Ramos (cell line): ENCODE data around the gene DGCR8.

Experiments
- in situ Hi-C: fragments of 300-500 bp; cut with MboI; formaldehyde crosslinking; loops from one replicate; pipeline ENCODE4 v1.14.3; 2022; ENCODE audit warnings: low sequenced_read_pairs; ENCODE audit not compliant: unreplicated experiment

Gene DGCR8

DNA sequence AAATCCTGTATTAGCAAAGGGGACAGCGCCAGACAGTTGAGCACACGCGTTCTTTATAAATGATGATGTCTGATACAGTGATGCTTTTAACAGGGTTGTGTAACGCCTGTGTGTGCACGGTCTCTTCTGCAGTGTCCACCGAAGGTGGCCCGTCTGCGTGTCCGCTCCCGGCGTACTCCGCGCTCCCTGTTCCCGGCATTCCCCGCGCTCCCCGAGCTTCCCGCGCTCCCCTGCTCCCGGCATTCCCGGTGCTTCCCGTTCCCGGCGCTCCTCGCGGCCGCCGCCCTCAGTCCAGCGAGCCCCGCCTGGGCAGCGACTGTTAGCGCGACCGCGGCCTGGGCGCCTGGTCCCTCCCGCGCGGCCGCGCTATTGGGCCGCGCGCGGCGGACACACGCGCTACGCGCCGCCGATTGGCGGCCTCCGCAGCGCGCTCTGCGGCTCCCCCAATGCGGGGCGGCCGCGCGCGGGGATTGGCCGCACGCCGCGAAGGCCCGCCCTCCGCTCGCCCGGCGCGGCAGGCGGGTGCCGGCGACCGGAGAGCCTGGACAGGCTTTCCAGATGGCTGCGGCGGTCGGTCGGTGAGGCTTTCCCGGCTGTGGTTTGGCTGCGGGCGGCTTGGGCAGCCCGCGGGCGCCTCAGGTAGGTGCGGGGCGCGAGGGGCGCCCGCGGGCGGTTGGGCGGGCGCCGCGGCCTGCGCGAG lies at the start of gene DGCR8:
DGCR8 (plus strand) TSS at position 497 of the 700 bp plus-strand sequence. CDS start 5,723 bp downstream, outside the sequence.
- in situ Hi-C loops, result no loop called here

DNA sequence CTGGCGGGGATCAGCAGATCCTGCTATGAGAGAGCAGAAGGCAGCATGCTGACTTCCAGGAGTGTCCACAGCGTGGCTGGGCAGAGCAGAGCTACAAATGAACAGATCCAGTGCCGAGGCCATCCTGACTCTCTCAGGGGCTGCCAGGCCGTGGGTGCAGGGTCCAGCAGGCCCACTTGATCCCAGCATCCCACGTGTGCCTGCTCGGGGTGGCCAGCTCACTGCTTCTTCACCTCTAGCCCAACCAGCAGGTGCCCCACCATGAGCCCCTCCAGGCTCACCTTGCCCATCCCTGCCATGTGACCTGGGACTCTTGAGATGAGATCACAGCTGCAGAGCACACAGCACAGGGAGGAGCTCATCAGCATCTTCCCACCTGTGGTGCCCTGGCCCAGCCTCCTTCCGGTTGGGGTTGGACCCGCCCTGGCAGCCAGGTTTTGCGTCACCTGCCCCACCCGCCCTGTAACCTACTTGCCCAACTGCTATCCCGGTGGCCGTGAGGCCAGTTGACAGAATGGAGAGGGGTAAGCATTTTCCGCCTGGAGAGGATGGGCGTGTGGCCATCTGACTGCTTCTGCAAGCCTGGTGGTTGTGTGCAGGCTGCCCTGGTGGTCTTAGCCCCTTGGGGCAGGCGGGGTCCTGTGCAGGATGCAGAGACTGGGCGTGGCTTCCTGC lies 48.2 kb upstream of the DGCR8 start:
- in situ Hi-C loops, result no loop called here

DNA sequence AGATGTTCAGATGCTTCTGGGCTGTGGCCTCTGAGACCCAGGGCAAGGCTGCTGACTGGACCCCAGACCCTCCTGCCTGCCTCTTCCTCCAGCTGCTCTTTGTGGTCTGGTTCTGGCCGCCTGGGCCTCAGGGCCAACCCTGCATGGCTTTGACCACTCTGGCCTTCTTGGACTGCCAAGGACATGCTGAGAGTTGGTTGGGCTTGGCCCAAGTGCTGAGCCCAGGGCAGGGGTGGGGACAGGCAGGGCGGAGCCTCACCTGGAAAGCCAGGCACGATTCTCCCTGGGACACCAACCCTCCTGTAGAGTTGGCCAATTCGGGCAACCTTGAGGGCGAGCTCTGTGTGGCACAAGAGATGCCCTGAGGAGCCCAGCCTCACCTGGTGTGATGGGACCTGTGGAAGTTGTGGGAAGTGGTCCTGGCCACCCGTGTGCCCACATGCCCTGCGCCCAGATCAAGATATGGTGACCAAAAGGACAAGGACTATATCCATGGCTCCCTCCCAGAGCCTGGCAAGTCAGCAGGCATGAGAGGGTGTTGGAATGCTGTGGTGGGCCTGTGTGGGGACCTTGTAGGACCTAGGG lies 47.5 kb upstream of the DGCR8 start:
- in situ Hi-C loops, result no loop called here

DNA sequence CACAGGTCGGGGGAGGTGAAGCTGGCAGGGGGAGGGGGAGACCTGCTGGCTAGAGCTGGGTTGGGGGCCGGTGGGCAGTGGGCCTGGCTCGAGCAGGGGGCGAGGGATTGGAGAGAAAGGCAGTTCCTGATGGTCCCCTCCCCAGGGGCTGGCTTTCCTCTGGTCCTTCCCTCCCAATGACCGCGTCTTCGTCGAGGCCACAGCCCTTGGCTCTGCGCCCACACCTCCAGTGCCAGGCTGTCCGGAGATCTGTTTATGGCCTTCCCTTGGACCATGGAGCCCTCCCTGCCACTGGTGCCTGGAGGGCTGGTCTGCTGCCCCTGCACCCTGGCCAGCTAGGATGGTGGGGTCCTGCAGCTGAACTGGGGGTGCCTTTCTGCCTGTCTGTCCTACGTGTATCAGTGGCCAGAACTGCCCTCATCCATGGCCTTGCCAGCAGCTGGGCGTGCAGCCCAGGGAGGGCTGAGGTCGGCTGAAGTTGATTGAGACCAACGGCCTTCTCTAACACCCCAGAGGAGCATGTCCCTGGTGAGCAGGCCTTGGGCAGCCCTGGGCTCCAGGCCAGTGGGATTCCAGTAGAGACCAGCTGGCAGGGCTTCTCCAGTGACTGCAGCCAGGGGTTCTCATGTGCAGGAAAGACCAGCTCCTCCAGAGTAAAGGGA lies 46.9 kb upstream of the DGCR8 start:
- in situ Hi-C loops, result no loop called here

DNA sequence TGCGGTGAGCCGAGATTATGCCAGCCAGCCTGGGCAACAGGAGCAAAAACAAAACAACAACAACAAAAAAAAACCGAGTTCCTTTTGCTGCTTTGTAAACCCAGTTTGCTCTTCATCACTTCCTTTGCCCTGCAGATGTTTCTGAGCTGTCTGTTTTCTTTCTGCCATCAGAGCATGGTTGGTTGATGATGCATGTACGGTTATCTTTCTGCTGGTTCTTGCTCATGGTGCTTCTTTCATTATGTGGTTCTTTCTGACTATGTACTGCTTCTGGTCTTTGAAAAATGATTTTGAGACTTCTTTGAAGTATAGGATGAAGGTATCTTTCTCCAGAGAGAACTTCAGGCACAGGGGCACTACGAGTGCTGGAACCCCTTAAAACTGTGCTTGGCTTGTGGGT lies 45.9 kb upstream of the DGCR8 start:
- in situ Hi-C loops, result no loop called here

DNA sequence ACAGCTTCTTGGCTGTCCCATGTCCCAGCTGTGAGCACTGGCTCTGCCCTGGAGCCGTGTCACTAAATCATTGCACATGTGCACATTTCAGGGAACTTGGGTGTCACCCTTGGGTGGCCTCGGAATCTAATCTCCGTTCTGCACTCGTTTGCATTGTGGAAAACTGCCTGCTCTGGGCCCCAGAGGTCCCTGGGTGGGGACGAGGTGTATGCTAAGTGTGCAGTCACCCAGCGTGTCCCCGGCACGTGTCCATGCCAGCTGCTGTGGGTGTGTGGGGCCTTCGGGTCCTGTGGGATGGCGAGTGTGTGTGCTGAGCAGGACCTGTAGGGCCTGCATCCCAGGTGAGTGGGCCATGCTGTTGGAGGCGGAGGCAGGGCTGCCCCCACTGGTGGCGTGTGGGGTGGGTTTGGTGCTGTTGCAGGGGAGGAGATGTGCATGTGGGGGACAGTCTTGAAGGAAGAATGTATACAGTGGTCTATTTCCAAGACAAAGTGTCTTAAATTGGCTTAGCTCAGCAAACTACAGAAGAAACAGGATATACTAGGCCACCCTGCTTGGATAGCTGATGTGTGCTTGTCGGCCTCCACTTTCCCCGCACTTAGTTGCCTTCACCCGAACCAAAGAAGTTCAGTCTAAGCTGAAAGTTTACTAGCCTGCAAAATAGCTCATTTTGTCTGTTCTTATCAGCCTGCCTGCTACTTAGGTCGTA lies 44.5 kb upstream of the DGCR8 start:
- in situ Hi-C loops, result no loop called here

DNA sequence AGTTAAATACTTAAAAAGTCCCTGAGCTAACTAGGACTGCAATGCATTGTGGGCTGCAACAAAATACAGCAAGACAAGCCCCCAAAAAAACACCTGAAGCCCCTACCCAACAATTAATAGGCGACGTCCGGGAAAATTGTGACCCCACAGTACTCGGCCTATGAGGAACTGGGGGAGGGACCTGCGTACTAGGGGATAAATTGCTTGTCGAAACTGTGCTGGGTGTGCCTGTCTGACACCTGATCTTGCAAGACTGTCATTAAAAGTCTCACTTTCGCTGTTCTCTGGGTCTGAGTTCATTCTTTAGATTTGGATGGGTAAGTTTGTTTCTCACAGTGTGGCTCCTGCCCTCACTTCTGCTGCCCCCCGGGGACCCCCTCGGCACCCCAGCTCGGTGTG lies 44.0 kb upstream of the DGCR8 start:
- in situ Hi-C loops, result no loop called here

DNA sequence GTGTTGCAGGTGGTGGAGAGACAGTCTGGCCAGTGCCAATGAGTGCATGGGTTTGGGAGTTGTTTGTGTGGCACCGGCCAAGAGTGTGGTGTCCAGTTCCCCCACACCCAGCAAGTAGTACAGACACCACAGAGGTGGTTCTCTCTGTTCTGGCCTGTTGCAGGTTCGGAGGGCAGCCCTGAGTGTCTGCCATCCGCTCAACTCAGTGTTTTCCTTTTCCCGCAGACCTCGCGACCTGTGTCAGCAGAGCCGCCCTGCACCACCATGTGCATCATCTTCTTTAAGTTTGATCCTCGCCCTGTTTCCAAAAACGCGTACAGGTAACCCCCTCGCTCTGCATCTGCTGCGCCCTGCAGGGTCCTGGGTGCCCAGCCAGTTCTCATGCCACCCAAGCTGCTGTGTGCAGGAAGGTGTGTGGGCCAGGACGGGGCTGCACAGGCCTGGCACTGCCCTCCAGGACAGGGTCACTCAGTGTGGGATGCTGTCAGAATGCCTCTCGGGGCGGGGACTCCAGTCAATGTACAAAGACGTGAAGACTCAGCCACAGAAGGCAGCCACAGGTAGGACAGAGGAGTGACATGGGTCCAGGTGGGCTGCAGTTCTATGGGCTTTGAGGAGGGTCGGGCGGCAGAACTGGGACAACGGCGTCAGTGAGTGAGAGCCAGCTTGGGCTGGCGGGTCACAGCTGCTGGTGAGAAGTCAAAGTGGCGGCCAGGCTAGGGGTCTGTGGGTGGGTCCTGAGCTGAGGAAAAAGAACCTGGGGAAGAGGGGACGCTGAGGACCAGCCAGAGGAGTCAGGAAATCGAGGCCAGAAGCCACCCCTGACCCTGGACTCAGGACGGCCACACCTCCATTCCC lies 43.3 kb upstream of the DGCR8 start:
- in situ Hi-C loops, result no loop called here

DNA sequence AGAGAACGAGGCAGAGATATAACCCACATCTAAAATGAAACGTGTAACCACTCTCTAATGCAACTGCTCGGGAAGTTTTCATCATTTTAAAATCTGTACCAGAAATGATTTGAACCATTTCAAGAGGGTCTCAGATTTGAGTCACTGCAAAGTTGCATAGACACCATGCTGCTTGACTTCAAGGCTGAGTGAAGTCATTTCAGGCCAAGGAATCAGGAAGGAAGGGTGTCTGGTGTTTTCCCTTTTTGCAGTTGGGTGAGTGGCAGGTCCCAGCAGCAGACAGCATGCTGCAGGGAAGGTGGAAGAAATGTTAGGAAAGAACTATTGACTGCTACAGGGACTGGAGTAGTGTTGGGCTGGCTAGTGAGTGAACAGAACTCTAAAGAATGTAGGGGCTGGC lies 42.6 kb upstream of the DGCR8 start:
- in situ Hi-C loops, result no loop called here

DNA sequence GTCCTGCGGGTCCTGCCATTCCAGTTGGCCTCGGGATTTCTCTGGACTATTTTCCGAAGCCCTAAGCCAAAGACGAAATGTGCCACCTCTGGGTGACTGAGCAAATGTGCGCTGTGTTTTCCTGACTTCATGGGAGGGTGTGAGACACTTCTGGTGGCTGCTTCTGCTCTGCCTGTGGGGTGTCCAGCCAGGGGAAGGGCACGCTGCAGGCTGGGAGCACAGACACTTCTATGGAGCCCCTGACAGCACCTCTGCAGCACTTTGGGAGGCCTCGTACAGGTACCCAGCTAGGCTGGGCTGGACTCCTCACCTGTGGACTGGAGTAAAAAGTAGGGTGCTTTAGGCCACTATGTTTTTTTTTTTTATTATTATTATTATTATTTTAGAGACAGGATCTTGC lies 41.5 kb upstream of the DGCR8 start:
- in situ Hi-C loops, result no loop called here

DNA sequence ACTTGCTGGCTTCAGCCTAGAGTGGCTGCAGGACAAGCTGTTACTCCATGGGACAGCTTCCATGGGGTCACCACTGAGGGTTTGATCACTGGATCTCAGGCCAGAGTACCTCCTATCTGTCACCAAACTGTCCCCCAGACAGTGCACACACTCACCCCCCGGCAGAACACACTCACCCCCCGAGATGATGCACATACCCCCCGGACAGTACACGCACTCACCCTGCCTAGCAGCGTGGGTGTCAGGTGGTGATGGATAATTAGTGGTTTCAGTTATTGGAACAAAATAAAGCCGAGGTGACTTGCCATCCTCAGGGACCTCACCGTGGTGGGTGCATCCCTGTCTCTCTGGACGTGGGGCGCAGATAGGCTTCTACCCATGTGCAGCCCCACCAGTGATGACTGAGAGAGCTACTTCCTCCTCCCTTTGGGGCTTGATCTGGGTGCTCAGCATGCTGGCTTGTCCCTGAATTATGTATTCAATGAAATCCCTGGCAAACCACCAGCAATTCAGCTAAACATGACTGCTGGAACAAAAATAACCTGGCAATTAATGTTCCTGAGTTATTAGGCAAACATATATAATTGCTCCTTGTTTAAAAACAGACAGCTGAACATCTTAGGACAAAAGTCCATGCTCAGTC lies 40.2 kb upstream of the DGCR8 start:
- in situ Hi-C loops, result no loop called here

DNA sequence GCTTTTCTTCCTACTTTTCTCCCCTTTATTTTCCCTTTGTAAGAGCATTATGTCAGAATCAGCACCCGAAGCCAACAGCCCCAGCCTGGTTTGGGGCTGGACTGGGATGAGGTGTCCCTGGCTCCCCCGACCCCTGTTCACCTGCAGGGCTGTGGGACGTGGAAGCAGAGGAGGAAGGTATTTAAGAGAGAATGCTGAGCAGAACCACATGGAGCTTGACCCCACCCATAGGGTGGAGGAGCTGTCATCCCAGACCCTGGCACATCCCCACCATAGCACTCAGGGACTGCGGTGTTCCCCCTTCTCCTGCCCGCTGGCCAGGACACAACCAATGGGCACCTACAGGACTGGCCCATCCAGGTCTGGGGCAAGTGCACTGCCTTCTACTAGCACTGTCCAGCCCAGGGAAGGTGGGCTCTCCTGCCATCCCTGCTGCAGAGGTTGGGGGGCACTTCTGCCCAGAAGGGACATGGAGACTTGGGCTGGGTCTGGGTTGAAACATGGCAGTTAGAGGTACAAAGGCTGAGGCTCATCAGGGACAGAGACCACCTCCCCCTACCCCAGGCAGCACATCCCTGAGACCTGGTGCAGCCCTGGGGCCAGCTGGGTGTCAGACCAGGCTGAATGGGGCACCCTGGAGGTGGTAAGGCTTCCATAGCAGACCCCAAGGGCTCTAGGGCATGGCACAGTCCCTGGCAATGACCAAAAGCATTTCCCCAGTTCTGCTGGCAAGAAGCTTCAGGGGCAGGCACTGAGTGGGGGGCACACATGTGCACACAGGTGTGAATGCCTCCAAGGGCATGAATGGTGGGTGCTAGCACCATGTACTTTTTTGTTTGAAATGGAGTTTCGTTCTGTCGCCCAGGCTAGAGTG lies 39.5 kb upstream of the DGCR8 start:
- in situ Hi-C loops, result no loop called here

DNA sequence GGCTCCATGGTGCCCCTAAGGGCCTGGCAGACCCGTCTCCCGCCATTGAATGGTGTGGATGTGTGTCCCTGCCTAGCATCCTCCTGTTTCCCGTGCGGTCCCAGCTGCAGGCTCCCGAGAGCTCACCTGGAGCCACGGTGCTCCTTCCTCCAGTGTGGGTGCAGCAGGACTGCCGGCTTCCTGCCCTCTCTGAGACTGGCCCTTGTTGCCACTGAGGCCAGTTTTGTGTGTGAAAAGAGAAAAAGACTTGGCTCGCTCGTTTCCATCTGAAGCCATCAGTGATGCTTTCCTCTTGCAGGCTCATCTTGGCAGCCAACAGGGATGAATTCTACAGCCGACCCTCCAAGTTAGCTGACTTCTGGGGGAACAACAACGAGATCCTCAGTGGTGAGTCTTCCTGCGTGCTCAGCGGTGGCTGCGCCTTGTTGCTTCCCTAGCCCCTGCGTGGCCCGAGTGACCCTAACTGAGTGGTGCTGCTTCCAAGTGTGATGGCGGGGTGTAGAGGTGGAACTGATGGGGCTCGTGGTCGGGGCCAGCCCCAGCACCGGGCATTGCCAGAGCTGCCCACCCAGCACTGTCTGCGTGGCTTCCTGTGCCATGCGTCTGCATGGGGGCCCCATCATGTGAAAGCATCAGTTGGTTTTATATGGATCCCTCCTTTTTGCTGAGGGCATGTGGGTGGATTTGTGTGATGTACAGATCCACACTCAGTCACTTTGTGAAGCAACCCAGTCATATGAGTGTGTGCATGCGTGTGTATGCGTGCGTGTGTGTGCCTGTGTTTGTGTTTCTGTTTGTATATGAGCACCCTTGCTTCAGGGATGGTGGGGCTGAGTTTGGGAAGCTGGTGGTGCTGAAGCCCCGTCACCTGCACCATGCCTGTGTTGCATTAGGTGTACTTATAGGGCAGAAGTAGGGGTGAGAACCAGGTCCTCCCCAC lies 36.7 kb upstream of the DGCR8 start:
- in situ Hi-C loops, result no loop called here

DNA sequence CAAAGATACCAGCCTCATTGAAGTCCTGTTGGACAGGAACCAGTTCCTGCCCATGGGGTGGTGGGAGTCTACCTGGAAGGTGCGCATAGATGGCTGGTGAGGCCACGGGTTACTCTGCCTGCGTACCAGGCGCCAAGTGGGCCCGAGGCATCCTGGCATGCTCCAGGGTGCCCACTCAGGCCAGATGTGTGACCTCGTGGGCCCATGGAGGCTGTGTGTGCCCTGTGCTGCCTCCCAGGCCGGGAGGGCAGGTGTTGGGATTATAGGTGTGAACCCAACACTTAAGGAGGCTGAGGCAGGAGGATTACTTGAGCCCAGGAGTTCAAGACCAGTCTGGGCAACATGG lies 36.1 kb upstream of the DGCR8 start:
- in situ Hi-C loops, result no loop called here

DNA sequence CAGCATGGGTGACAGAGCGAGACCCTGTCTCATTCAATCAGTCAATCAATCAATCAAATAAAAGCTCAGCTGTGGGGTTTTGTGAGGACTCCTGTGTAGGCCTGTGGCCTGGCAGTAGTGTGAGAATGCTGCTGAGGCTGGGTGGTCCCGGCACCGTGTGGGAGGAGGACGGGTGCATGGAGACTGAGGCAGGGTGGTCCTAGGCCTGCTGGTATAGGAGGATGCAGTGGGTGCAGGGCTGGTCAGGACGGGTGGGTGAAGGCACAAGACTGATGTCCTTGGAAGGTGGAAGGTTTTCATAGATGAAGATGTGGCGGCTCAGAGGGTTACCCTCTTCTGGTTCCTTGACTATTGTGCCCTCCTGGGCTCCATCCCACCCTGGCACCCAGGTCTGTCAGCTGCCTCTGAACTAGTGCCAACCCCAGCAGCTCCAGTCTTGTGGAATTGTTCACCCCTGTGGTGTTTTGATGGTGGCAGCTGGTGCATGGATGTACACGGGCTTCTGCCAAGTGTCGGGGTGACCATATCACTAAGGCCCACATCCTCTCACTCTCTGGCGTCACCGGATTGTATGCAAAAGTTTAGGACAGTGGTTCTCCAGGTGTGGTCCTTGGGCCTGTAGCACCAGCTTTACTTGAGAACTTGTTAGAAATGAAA lies 35.4 kb upstream of the DGCR8 start:
- in situ Hi-C loops, result no loop called here

DNA sequence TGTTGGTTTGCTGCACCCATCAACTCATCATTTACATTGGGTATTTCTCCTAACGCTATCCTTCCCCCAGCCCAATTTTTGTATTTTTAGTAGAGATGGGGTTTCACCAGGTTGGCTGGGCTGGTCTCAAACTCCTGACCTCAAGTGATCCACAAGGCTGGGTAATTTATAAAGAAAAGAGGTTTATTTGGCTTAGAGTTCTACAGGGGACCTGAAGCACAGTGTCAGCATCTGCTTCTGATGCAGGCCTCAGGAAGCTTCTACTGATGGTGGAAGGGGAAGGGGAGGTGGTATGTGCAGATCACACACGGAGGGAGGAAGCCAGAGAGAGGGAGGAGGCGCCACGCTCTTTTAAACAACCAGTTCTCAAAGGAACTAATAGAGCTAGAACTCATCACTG lies 33.3 kb upstream of the DGCR8 start:
- in situ Hi-C loops, result no loop called here

DNA sequence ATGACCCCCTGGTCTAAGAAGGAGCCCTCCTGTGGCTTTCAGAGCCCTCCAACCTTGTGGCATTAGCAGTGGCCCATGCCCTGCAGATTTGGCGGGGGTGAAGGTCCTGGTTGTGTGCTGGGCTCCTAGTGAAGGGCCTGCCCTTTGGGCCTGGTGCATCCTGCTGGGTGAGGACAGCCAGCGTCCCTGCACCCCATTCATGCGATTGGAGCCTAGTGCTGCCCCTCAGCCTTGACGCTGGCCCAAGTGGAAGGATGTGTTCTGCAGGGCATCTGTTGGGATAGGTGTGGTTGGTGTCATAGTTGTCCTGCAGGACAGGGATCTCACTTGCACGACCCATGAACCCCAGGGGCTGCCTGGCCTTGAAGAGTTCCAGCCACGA lies 28.1 kb upstream of the DGCR8 start:
- in situ Hi-C loops, result no loop called here
